Measurements from ENCODE around the gene INTS3. TPM values are rescaled to one million over a fixed set of nuclear protein-coding genes. Genes with fewer than 3 reads are reported as not detected.
"Not testable (repeated sequence)": the region's sequence is repeated elsewhere in the genome, so short reads cannot be mapped to it uniquely, and the experiment has no call there.

INTS3 gene
- polyA plus RNA-seq, 3 donors = 103 to 160 (median 134) TPM

DNA sequence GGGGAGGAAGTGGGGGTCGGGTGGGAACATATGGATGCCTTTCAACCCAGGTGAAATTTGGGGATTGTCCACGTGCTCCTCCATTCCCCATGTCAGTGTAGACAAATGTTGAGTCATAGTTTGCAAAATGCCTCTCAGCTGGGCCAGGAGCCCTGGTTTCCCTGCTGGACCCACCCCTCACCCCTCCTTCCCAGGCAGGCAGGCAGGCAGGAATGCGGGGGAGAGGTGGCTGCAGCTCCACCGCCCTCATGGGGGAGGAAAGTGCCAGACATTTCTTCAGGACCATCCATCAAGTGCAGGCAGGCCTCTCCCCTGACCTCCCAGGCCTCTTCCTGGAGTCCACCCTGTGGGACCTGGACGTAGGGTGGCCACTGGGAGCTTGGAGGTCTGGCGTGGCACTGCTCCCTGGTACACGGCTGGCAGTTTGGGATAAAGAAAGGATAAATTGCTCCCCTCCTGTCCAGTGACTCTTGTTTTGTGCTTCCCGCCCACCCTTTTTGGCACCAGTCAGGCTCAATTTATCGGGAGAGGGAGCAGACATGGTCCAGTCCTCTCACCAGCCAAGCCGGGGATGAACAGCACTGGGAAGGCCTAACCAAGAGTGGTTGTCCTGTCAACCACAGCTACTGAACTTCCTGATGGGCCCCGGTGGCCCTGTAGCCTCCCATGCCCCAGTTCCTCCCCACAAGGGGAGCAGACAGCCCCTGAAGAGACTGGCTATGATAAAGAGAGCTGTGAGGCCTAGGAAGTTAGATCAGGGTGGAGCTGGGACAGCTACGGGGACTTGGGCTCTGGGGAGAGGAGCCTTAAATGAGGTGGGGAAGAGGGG is 30.4 kb upstream of the INTS3 start:
- DNase-seq = peak; percentile 94

DNA sequence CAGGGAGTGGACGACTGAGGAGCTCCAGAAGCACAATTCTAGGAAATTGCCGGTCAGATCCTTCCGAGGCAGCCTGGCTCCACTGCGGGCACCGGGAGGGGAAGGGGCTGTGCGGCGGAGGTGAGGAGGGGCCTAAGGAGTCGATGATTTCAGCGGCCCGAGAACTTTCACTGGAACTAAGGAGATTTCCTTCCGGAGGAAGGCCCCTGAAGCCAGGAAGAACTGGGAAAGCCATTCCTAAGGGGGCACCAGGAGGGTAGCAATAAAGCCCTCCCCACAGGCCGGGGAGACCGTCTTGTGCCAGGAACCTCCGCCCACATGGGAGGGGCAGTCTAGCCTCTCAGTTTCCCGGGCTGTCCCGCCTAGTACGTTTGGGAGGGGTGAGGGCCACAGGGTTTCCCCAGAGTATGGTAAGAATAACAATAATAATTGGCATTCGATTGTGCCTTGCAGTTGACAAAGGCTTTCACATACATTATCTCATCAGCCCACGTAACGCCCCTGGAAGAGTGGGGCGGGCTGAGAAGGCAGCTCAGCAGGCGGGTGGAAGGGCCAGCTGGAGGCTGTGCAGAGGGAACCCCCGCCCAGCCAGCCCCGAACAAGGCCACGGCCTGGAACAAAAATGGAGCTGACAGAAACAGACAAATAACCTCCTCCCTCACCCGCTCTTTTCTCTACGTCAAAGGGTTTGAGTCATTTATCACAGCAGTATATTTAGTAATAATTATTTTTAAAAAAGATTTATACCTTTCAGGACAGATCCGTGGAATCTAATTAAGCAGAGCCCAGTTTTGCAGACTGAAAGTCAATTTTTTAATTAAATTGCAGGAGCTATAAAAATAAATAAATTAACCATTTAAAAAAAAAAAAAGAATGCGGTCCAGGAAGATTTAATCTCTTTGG is 29.6 kb upstream of the INTS3 start:
- peak; percentile 63 for DNase-seq

GRCh38 chr1:153698923-153699714 is 28.7 kb upstream of the INTS3 start:
- DNase-seq = no peak

DNA sequence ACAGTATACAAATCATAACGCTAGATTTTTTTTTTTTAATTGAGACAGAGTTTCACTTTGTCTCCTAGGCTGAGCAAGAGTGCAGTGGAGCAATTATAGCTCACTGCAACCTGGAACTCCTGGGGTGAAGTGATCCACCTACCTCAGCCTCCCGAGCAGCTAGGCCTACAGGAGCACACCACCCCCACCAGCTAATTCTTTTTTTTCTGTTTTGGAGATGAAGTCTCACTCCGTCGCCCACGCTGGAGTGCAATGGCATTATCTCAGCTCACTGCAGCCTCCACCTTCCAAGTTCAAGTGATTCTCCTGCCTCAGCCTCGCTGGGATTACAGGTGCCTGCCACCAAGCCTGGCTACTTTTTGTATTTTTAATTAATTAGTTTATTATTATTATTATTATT is 28.1 kb upstream of the INTS3 start:
- DNase-seq = no peak

DNA sequence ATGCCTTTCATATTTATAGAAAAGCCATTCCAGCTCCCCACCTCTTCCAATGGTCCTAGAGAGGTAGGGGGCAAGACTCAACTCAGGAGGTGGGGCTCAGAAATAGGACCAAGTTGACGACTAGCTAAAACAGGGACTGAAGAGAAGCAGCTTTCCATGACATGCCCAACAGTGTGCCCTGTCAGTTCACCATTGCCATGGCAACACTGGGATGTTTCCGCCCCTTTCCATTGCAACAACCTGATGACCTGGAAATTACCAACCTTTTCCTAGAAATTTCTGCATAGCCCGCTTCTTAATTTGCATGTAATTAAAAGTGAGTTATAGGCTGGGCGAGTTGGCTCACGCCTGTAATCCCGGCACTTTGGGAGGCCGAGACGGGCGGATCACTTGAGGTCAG is 22.4 kb upstream of the INTS3 start:
- DNase-seq = no peak

DNA sequence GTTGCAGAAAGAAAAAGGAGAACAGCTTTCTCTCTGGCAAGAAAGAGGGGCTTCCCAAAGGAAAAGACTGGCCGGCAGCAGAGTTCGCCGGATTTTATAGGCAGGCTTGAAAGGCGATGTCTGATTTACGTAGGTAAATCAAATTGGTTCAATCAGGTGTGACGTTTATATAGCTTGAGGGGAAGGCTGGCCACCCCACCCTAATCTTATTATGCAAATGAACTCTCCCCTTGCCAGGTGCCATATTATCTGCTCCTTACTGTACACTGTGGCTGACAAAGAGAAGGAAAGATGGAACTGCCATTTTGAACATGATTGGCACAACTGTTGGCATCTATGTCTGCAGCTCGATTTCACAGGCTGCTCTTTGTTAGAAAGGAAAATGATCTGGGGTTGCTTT is 16.8 kb upstream of the INTS3 start:
- DNase-seq = no peak

- DNase-seq = not testable (repeated sequence)
Observed at GRCh38 chr1:153716211-153716610, 11.6 kb upstream of the INTS3 start.

DNA sequence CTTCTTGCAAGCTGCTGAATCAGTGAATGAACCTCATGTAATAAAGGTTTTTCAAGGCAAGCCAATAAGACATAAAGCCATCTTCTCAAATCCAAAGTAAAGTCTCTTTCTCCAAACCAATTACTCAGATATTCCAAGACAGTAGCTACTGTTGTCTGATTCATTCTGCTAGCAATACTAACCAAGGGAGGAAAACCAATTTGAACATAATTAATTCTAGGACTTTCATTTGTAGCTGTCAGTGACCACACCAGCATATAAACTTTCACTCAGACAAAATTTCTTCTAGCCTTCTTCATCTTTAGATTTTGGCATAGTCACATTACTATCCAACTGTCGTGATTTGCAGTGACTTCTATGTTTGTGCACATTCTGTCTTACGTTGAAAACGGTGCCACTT is 10.5 kb upstream of the INTS3 start:
- DNase-seq = no peak

GRCh38 chr1:153723687-153724086 is 4.2 kb upstream of the INTS3 start:
- no peak for DNase-seq

DNA sequence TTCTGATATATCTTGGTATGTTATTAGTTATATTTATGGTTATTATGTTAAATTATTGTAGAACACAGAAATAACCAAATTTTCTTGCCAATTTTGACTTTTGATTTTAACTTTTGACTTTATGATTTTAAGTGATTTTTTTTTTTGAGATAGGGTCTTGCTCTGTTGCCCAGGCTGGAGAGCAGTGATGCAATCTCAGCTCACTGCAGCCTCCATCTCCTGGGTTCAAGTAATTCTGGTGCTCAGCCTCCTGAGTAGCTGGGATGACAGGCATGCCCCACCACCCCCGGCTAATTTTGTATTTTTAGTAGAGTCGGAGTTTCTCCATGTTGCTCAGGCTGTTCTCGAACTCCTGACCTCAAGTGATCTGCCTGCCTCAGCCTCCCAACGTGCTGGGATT is 3.2 kb upstream of the INTS3 start:
- not testable (repeated sequence) for DNase-seq

GRCh38 chr1:153728305-153729066 is 636 bp downstream of the INTS3 start:
- no peak for DNase-seq

DNA sequence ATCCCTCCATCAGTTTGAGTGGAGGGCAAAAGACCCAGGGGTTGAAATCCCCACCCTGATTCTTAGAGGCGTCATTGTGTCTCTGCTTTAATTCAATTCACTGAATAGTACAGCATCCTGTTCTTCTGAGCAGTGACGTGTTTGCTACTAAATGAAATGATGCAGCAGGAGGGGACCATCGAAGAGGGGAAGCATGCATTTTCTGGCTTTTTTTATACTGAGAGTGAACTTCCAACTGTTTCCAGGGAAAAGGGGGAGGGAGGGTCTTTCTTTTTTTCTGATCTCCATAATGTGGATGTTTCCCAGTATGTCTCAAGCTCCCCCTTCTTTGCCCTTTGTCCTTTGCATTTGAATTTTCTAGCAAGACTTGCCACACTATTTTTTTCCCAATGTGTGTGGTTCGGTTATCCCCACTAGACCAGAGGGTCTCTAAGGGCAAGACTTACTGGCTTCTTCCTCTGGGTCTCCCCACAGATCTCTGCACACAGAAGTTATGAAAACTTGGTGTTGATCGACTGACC is 2.7 kb downstream of the INTS3 start:
- no peak for DNase-seq

DNA sequence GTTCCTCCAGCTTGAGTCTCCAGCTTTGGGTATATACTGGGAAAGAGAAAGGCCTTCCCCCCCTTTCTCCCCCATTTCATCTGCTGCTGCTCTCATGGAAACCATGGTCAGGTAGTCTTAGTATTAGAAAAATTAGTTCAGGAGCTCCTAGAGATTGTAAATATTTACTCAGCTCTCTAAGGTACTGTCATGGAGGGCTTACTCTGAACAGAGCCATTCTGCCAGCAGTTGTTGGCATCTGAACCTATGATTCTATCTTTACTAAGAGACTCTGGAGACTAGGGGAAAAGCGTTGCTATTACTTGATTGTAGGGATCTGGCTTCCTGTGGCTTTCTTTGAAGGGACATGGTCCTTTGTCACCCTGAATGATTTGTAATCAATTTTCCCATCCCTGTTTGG is 6.1 kb downstream of the INTS3 start:
- no peak for DNase-seq

DNA sequence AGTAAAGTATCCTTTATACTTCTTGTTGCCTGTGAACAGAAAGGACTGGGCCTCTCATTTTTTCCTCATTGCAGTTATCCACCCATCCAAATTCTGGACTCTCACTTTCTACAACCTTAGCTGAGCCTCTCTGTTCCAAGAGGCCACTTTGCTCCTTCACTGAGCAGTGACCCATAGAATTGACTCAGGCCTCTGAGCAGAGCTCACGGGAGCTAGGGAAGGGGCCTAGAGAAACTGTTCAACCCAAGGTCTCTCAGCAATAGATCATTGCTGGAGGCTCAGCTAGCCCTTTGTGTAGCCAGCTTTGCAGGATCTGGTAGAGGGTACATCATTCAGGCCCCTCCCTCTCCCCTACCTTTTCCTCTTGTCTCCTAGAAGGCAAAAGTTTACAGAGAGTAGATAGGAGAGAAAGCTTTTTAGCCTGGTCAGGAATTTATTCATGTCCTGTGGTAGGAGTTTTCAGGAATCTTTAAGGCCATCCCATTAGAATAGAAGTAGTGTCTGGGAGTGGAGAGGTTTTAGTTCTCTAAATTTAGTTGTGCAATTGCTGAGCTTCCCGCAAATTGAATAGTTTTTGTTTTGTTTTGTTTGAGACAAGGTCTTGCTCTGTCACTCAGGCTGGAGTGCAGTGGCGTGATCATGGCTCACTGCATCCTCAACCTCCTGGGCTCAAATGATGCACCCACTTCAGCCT is 6.7 kb downstream of the INTS3 start:
- no peak for DNase-seq

GRCh38 chr1:153735090-153735420 is 7.2 kb downstream of the INTS3 start:
- DNase-seq = no peak

GRCh38 chr1:153741986-153742385 is 14.1 kb downstream of the INTS3 start:
- DNase-seq = peak; percentile 86

DNA sequence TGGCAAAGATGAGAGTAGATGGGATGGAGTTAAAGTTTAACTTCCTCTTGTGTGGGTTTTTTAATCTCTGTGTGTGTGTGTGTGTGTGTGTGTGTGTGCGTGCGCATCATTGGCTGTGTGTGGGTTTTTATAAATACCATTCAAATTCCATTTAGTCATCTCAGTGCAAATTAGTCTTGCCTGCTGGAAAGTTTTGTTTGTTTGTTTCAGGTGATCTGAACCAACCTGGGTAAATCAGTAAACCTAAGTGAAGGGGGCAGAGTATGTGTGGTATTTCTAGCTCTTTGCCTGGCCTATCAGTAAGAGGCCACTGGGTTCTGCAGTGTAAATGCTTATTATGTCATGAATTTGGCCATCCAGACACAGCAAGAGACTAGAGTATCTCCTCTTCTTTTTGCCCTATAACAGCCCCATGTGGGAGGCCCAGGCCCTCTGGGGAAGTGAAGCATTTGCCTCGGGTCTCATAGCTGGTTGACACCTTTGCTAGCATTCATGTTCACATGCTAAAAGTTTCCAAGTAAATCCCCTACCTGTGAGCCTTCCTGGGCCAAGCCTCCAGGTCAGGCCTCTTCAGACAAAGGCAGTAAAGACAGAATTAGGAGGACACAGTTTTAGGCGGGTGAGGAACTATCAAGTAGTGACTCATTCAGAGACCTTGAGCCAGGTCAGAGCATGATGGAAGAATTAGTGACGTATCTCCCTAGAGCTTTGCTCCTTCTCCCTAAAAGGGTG is 14.7 kb downstream of the INTS3 start:
- peak; percentile 64 for DNase-seq

- no peak for DNase-seq
Observed at GRCh38 chr1:153745417-153745816, 17.6 kb downstream of the INTS3 start.

DNA sequence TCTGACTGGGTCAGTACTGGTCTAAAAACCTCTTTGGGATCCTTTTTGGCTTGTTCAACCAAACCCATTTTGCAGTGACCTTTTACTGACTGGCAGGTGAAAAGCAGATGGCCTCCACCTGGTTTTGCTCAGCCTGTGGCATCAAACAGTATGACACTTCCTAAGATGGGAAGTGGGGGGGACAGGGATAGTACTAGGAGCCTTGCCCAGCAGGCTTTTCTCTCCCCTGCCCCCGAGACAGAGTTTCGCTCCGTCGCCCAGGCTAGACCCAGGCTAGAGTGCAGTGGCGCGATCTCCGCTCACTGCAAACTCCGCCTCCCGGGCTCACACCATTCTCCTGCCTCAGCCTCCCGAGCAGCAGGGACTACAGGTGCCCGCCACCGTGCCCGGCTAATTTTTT is 18.3 kb downstream of the INTS3 start:
- no peak for DNase-seq

DNA sequence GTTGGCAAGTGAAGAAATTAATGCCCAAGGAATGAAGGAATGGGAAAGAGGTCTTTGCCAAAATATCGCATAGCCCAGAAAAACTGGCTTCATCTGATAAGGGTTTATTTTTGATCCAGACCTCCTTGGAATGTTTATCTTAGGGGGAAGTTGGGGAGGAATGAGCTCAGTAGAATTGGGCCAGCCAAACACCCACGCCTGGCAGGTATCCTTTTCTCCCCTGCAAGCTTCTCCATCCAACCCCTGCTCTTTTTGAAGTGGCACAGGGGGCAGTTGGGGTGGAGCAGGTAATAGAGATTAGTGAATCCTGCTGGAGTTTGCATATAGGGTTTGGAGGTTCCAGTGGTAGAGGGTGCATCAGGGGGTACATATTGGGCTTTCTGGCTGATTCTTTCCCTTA is 21.1 kb downstream of the INTS3 start:
- DNase-seq = no peak

Measured in renal pelvis (tissue), 4 donors.